ENCODE measurements around the gene CEP164.

The CEP164 gene

DNA sequence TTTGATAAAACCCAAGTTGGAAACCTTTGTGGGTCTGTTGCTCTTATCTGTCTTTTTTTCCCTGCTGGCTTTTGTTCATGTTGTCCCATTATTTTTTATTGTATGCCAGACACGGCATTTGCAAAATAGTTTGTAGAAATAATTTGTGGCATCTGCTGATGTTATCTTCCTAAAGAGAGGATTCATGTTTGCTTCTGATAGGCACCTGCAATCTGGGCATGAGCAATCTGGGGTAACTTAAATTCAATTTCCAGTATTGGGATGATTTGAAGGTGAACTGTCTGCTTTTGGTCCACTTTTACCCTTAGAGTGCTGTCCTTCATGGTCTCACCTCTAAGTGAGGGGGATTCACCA lies 126.9 kb downstream of the CEP164 start:
- TF ChIP-seq TAF1 (IDR thresholded peaks at IDR 0.05; ENCODE audit: borderline replicate concordance, insufficient read depth, low read length) (no peak), POLR2AphosphoS5 (IDR thresholded peaks at IDR 0.05; ENCODE audit: low read depth, low read length) (no peak), FOXP2 (optimal IDR thresholded peaks at IDR 0.05; ENCODE audit: borderline replicate concordance, extremely low read depth, extremely low read length, insufficient read depth) (no peak), SIN3A (IDR thresholded peaks at IDR 0.05; ENCODE audit: borderline replicate concordance, insufficient read depth, low read length) (no peak)
- TF ChIP-seq, protein P1, sequence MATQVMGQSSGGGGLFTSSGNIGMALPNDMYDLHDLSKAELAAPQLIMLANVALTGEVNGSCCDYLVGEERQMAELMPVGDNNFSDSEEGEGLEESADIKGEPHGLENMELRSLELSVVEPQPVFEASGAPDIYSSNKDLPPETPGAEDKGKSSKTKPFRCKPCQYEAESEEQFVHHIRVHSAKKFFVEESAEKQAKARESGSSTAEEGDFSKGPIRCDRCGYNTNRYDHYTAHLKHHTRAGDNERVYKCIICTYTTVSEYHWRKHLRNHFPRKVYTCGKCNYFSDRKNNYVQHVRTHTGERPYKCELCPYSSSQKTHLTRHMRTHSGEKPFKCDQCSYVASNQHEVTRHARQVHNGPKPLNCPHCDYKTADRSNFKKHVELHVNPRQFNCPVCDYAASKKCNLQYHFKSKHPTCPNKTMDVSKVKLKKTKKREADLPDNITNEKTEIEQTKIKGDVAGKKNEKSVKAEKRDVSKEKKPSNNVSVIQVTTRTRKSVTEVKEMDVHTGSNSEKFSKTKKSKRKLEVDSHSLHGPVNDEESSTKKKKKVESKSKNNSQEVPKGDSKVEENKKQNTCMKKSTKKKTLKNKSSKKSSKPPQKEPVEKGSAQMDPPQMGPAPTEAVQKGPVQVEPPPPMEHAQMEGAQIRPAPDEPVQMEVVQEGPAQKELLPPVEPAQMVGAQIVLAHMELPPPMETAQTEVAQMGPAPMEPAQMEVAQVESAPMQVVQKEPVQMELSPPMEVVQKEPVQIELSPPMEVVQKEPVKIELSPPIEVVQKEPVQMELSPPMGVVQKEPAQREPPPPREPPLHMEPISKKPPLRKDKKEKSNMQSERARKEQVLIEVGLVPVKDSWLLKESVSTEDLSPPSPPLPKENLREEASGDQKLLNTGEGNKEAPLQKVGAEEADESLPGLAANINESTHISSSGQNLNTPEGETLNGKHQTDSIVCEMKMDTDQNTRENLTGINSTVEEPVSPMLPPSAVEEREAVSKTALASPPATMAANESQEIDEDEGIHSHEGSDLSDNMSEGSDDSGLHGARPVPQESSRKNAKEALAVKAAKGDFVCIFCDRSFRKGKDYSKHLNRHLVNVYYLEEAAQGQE (IDR thresholded peaks at IDR 0.05; ENCODE audit: insufficient read depth in 1 of 2, low read depth in 2 of 2, low read length in 2 of 2): no peak

- TF ChIP-seq SIN3A (IDR thresholded peaks at IDR 0.05; ENCODE audit: borderline replicate concordance, insufficient read depth, low read length) (no peak), POLR2AphosphoS5 (IDR thresholded peaks at IDR 0.05; ENCODE audit: low read depth, low read length) (no peak), TAF1 (IDR thresholded peaks at IDR 0.05; ENCODE audit: borderline replicate concordance, insufficient read depth, low read length) (no peak), FOXP2 (optimal IDR thresholded peaks at IDR 0.05; ENCODE audit: borderline replicate concordance, extremely low read depth, extremely low read length, insufficient read depth) (no peak)
These were observed 128.5 kb downstream of the CEP164 start for GRCh38 chr11:117456027-117456720.

GRCh38 chr11:117457031-117457785 lies 129.6 kb downstream of the CEP164 start:
- no peak for TF ChIP-seq TAF1 (IDR thresholded peaks at IDR 0.05; ENCODE audit: borderline replicate concordance, insufficient read depth, low read length)
- TF ChIP-seq, protein P1 (IDR thresholded peaks at IDR 0.05; ENCODE audit: insufficient read depth in 1 of 2, low read depth in 2 of 2, low read length in 2 of 2): no peak
- no peak for TF ChIP-seq SIN3A (IDR thresholded peaks at IDR 0.05; ENCODE audit: borderline replicate concordance, insufficient read depth, low read length)
- no peak for TF ChIP-seq FOXP2 (optimal IDR thresholded peaks at IDR 0.05; ENCODE audit: borderline replicate concordance, extremely low read depth, extremely low read length, insufficient read depth)
- TF ChIP-seq POLR2AphosphoS5 (IDR thresholded peaks at IDR 0.05; ENCODE audit: low read depth, low read length): no peak

DNA sequence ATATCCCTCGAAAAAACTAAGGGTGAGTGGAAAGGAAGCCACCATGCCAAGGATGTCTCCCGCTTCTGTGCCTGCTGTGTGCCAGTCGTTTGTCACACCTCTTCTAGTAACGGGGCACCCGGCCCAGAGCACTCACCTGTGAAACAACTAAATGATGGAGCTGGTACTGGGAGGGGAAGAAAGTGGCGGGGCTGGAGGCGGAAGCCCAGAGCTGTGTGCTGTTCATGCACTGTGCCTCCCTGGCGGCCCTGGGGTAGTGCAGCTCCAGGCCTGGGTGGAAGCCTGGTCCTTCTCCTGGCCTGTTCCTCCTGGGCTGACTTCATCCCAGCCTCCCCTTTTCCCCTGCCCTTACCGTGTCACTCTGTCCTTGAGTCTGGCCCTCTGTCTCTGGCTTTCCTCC lies 130.2 kb downstream of the CEP164 start:
- TF ChIP-seq, protein P1 (IDR thresholded peaks at IDR 0.05; ENCODE audit: insufficient read depth in 1 of 2, low read depth in 2 of 2, low read length in 2 of 2): no peak
- no peak for TF ChIP-seq TAF1 (IDR thresholded peaks at IDR 0.05; ENCODE audit: borderline replicate concordance, insufficient read depth, low read length)
- no peak for TF ChIP-seq FOXP2 (optimal IDR thresholded peaks at IDR 0.05; ENCODE audit: borderline replicate concordance, extremely low read depth, extremely low read length, insufficient read depth)
- no peak for TF ChIP-seq SIN3A (IDR thresholded peaks at IDR 0.05; ENCODE audit: borderline replicate concordance, insufficient read depth, low read length)
- no peak for TF ChIP-seq POLR2AphosphoS5 (IDR thresholded peaks at IDR 0.05; ENCODE audit: low read depth, low read length)

DNA sequence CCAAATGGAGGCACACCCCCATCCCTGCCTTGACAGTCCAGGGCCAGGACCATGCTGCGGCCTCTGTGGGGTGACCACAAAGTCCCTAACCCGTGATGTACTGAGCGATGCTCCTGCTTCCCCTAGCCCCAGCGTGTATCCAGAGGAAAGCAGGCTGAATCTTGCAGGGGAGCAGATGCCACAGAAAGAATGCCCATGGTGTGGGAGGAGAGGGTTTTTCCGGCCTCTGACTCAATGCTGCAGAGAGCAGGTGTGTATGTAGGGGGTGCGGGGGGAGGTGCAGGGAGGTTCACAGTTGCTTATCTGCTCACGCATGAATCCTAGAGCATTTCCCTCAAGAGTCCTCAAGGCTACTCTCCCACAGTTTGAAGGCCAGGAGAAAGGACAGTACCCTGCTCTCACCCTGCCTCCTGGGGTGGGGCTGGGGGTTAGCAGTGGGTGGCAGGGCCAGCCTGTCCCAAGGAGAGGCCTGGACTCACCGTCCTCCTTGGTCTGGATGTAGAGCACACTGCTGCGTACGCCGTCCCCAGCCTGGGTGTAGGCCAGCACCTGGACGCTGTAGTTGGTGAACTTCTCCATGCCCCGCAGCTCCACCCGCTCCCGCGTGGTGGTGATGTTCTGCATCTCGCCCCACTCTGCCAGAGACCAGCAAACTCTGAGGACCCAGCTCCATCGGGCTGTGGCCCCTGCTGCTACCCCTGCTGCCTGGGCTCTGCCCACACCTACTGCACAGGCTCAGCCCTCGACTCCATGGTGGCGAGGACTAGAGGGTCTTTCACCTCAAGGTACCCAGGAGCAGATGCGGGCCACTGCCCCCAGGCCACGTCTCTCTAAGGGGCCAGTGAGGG lies 130.8 kb downstream of the CEP164 start:
- TF ChIP-seq SIN3A (IDR thresholded peaks at IDR 0.05; ENCODE audit: borderline replicate concordance, insufficient read depth, low read length): no peak
- TF ChIP-seq, protein P1 (IDR thresholded peaks at IDR 0.05; ENCODE audit: insufficient read depth in 1 of 2, low read depth in 2 of 2, low read length in 2 of 2): no peak
- TF ChIP-seq TAF1 (IDR thresholded peaks at IDR 0.05; ENCODE audit: borderline replicate concordance, insufficient read depth, low read length): no peak
- no peak for TF ChIP-seq POLR2AphosphoS5 (IDR thresholded peaks at IDR 0.05; ENCODE audit: low read depth, low read length)
